ENCODE results near the gene TSSC4.

The TSSC4 gene

DNA sequence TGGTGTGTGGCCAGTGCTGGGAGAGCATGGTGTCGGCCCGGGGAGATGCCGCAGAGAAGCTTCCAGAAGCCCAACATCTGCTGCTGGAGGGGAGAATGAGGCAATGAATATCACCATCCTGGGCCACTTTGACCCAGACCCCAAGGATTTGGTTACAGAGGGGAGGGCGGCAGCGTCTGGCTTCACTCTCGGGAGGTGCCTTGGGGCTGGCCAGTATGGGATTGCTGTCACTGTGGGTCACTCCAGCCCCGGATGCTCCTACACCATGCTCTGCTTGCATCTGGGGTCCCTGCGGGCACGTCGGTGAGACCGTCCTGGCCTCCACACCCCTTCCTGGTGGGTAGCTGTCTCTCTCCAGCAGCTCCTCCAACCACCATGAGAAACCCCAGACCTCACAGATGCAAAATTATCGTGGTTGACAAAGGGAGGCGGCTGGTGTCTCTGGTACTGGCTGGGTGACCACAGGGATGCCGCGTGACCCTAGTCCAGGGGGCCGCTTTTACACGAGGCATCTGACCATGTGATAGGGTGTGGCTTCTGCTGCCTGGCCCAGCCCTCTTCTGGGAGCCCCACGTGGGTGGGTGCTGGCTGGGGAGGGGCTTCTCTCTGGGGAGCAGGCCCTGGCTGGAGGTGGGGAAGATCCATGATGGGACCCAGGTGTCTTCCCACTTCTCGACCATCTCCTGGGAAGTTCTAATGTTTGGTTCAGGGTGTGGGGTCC is 49.9 kb downstream of the TSSC4 start:
- no peak for DNase-seq (ENCODE audit: low read depth)

DNA sequence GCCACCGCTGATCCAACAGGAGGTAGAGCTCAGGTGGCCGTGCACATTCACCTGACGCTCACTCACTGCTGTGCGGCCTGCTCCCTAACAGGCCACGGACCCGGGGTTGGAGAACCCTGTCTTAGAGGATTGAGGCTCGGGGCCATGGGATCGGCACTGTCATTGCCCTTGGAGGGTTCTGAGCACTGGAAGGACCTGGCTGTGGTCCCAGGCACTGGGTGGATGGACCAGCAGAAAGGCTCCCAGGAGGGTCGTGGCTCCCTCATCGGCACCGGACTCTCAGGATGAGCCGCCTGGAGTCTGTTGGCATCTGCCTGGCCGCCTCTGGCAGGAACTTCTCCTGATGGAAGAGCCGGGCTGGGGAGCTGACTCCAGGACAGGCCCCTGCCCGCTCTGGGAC is 50.8 kb downstream of the TSSC4 start:
- no peak for DNase-seq (ENCODE audit: low read depth)

DNA sequence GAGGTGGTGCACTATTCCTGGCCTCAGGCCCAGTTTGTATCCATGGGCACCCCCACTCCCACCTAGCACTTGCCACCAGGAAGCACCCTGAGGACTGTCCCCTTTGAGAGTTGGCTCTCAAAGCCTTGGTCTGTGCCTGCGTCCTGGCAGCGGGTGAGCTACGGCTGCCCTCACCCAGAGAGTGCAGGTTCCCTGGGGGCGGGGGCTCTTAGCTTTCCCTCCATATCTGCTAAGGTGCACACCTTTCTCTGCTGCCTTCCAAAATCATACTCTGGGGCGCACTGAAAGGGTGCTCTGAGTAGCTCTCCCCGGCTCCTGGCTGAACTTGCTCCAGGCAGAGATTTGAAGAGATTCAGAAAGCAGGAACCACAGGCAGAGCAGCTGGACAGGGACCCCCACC is 51.4 kb downstream of the TSSC4 start:
- DNase-seq (ENCODE audit: low read depth): no peak

DNA sequence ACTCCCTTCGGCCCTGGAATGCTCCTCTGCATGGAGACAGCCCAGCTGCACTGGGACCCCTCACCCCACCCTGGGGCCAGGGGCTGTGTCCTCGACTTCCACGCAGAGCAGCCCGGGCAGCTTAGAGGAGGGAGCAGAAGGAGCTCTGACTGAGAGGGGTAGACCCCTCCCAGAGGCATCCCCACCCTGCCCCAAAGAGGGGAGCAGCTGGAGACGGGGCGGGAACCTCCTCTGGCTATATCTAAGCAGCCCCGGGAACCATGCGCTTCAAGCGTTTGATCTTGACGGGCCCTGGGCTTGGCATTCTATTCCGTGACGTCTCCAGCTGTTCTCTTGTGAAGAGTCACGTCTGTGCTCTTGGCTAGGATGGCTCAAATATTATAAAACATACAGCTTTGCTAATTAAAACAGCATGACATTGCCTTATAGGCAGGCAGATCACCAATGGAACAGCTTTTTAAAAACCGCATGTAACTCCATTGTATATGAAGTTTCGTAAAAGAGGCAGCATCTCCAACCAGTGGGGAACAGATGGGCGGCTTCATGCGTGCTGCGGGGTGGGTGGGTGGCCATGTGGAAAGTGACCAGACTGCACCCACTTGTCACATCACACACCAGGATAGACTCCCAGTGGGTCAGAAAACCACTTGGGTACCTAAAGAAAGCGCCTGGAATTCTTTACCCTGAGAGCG is 51.9 kb downstream of the TSSC4 start:
- no peak for DNase-seq (ENCODE audit: low read depth)

DNA sequence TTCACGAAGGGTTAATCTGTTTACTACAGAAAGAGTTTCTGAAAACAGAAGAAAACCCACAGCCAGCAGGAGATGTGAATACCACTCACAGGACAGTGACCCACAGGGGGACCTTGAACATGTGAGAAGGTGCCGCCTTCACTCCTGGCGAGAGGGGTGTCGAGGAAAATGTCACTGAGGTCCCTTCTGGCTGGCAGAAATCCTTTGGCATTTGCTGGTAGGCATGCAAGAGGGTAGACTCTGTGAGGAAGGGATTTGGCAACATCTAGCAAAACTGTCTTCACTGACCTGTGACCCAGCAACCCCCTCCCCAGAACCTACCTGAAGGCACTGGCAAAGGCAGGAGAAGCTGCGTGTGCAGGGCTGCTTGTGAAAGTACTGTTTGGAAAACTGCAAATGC is 52.9 kb downstream of the TSSC4 start:
- no peak for DNase-seq (ENCODE audit: low read depth)
